Keratinocyte (primary cell): ENCODE results near the gene KRTAP3-2. TPM values are rescaled to one million over a fixed set of nuclear protein-coding genes. Genes with fewer than 3 reads are reported as not detected.

ENCODE experiments used
- DNase-seq: peaks from one replicate; pipeline ENCODE4 v3.0.0-alpha.2; 2011; ENCODE audit warnings: low read depth, missing footprints, low spot score
- FAIRE-seq: peaks from 2 replicates; lab custom pipeline; 2011; peaks lifted over from hg19 to GRCh38; lab: Jason Lieb, UNC
- H2AFZ ChIP-seq: 2 replicates; pipeline ENCODE4 v1.6.0; 2012; ENCODE audit warnings: low read length, control low read depth, inconsistent platforms; ENCODE audit not compliant: control insufficient read depth
- H3K27ac ChIP-seq: 2 replicates; pipeline ENCODE4 v1.5.1; 2011; ENCODE audit warnings: low read length; ENCODE audit not compliant: control insufficient read depth, insufficient read depth
- H3K27me3 ChIP-seq: 3 replicates; pipeline ENCODE4 v1.6.0; 2011; ENCODE audit warnings: low read length; ENCODE audit not compliant: control insufficient read depth, insufficient read depth; ENCODE audit errors: extremely low read depth
- H3K36me3 ChIP-seq, 2 experiments: 2 replicates in 1 of 2; 3 replicates in 1 of 2; pipeline ENCODE4 v1.5.1; 2011; ENCODE audit warnings: low read length in 2 of 2, mild to moderate bottlenecking in 1 of 2; ENCODE audit not compliant: control insufficient read depth in 2 of 2, insufficient read depth in 2 of 2; ENCODE audit errors: extremely low read depth in 1 of 2
- H3K4me1 ChIP-seq: 3 replicates; pipeline ENCODE4 v1.5.1; 2011; ENCODE audit warnings: low read length; ENCODE audit not compliant: control insufficient read depth, insufficient read depth; ENCODE audit errors: extremely low read depth
- H3K4me2 ChIP-seq: 3 replicates; pipeline ENCODE4 v1.6.0; 2011; ENCODE audit warnings: low read depth, low read length; ENCODE audit not compliant: control insufficient read depth, insufficient read depth; ENCODE audit errors: extremely low read depth
- H3K4me3 ChIP-seq, 3 experiments: fragments of 200-600 bp in 1 of 3; sonication (generic) in 1 of 3; 2 replicates in 2 of 3; 3 replicates in 1 of 3; pipeline ENCODE4 v1.5.1; 2011 to 2016; ENCODE audit warnings: low read length in 3 of 3, mild to moderate bottlenecking in 3 of 3, control low read depth in 2 of 3, inconsistent platforms in 1 of 3, low read depth in 1 of 3, mixed read lengths in 1 of 3, mixed run types in 1 of 3, moderate library complexity in 1 of 3; ENCODE audit not compliant: control insufficient read depth in 2 of 3, insufficient read depth in 2 of 3; ENCODE audit errors: extremely low read depth in 1 of 3
- H3K79me2 ChIP-seq: 2 replicates; pipeline ENCODE4 v1.6.0; 2012; ENCODE audit warnings: low read length; ENCODE audit not compliant: control insufficient read depth, insufficient read depth
- H3K9ac ChIP-seq: 3 replicates; pipeline ENCODE4 v1.6.0; 2011; ENCODE audit warnings: low read length; ENCODE audit not compliant: control insufficient read depth, insufficient read depth; ENCODE audit errors: extremely low read depth
- H3K9me1 ChIP-seq: 3 replicates; pipeline ENCODE4 v1.6.0; 2011; ENCODE audit warnings: low read length; ENCODE audit not compliant: control insufficient read depth, insufficient read depth; ENCODE audit errors: extremely low read depth
- H3K9me3 ChIP-seq: 2 replicates; pipeline ENCODE4 v1.5.1; 2012; ENCODE audit warnings: low read depth, low read length; ENCODE audit not compliant: control insufficient read depth
- H4K20me1 ChIP-seq: 3 replicates; pipeline ENCODE4 v1.6.0; 2011; ENCODE audit warnings: low read length; ENCODE audit not compliant: control insufficient read depth, insufficient read depth; ENCODE audit errors: extremely low read depth
- EZH2 ChIP-seq: IDR thresholded peaks from one replicate; pipeline ENCODE4 v1.6.1; 2012; ENCODE audit warnings: inconsistent platforms, mild to moderate bottlenecking, low read length, moderate library complexity
- dilution Hi-C: fragments of 300-500 bp; cut with MboI; formaldehyde crosslinking; loops from one replicate; pipeline ENCODE4 v1.7.0; 2020; ENCODE audit warnings: low sequenced_read_pairs; ENCODE audit not compliant: extremely low pct_ligation_motif_present
- polyA plus RNA-seq, 5 experiments: library from polyadenylated mRNA; depleted of rRNA in 3 of 5; stranded (reverse) in 3 of 5; stranded (forward) in 1 of 5; unstranded in 1 of 5; fragments of >200 nt; gene quantifications; 1 replicate in 1 of 5; 2 replicates in 3 of 5; 3 replicates in 1 of 5; pipeline versions ENCODE4 v1.2.1 to v1.2.3, GENCODE V29; 2011 to 2012; ENCODE audit warnings: missing spikeins in 2 of 5, low read depth in 1 of 5, low replicate concordance in 1 of 5
- TF ChIP-seq, protein P1 (sequence below), 3 experiments: IDR thresholded peaks in 1 of 3; conservative IDR thresholded peaks in 1 of 3; optimal IDR thresholded peaks in 1 of 3; 2 replicates in 2 of 3; 3 replicates in 1 of 3; pipeline versions ENCODE3 to v1.5.1; 2011; ENCODE audit warnings: low read length in 3 of 3, mild to moderate bottlenecking in 3 of 3, moderate library complexity in 2 of 3, control low read depth in 1 of 3, inconsistent platforms in 1 of 3; ENCODE audit not compliant: insufficient read depth in 2 of 3; ENCODE audit errors: extremely low read depth in 1 of 3

KRTAP3-2 gene
- polyA plus RNA-seq, 1 donor (not counting 4 experiments of a cell fraction or from before 2014, with no cell fraction given), result not detected

- dilution Hi-C loops, result no loop called here
- TF ChIP-seq, protein P1, sequence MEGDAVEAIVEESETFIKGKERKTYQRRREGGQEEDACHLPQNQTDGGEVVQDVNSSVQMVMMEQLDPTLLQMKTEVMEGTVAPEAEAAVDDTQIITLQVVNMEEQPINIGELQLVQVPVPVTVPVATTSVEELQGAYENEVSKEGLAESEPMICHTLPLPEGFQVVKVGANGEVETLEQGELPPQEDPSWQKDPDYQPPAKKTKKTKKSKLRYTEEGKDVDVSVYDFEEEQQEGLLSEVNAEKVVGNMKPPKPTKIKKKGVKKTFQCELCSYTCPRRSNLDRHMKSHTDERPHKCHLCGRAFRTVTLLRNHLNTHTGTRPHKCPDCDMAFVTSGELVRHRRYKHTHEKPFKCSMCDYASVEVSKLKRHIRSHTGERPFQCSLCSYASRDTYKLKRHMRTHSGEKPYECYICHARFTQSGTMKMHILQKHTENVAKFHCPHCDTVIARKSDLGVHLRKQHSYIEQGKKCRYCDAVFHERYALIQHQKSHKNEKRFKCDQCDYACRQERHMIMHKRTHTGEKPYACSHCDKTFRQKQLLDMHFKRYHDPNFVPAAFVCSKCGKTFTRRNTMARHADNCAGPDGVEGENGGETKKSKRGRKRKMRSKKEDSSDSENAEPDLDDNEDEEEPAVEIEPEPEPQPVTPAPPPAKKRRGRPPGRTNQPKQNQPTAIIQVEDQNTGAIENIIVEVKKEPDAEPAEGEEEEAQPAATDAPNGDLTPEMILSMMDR (optimal IDR thresholded peaks at IDR 0.05 in 1 of 3, IDR thresholded peaks at IDR 0.05 in 1 of 3, conservative IDR thresholded peaks at IDR 0.05 in 1 of 3; ENCODE audit: extremely low read depth in 1 of 3, insufficient read depth in 2 of 3, low read length in 3 of 3), result no peak
- TF ChIP-seq EZH2, result no peak
- H3K9me3 ChIP-seq, result no peaks in the 10 kb centered on the region
- peak overlapping the region; percentile 6 for H3K27ac ChIP-seq
- no peak overlapping the region for H2AFZ ChIP-seq
- no peaks in the 10 kb centered on the region for H4K20me1 ChIP-seq
- no peak overlapping the region for H3K4me3 ChIP-seq
- DNase-seq (no peak), FAIRE-seq (peak; percentile 93)
- no peaks in the 10 kb centered on the region for H3K36me3 ChIP-seq
- no peak overlapping the region for H3K4me2 ChIP-seq
- H3K9me1 ChIP-seq, result no peaks in the 10 kb centered on the region
- H3K27me3 ChIP-seq, result no peaks in the 10 kb centered on the region
- no peaks in the 10 kb centered on the region for H3K79me2 ChIP-seq
- peaks cover 9% of the 10 kb centered on the region for H3K4me1 ChIP-seq
- H3K9ac ChIP-seq, result no peak overlapping the region
Measured at GRCh38 chr17:41002814-41003213, 3.1 kb upstream of the KRTAP3-2 start.

- Histone ChIP-seq H2AFZ (no peak overlapping the region), H3K9me1 (no peaks in the 10 kb centered on the region), H3K27me3 (no peaks in the 10 kb centered on the region), H3K9me3 (no peaks in the 10 kb centered on the region), H3K4me3 (no peak overlapping the region), H4K20me1 (no peaks in the 10 kb centered on the region), H3K4me2 (no peak overlapping the region), H3K27ac (no peak overlapping the region), H3K9ac (no peak overlapping the region), H3K79me2 (no peaks in the 10 kb centered on the region), H3K36me3 (no peaks in the 10 kb centered on the region), H3K4me1 (peaks cover 9% of the 10 kb centered on the region)
- TF ChIP-seq EZH2, result no peak
- FAIRE-seq (no peak), DNase-seq (no peak)
- dilution Hi-C loops, result no loop called here
Measured at GRCh38 chr17:41001795-41002194, 2.1 kb upstream of the KRTAP3-2 start.

GRCh38 chr17:40997361-40997760, 2.3 kb downstream of the KRTAP3-2 start:
- TF ChIP-seq, protein P1 (optimal IDR thresholded peaks at IDR 0.05 in 1 of 3, IDR thresholded peaks at IDR 0.05 in 1 of 3, conservative IDR thresholded peaks at IDR 0.05 in 1 of 3; ENCODE audit: extremely low read depth in 1 of 3, insufficient read depth in 2 of 3, low read length in 3 of 3), result no peak
- no peak for TF ChIP-seq EZH2
- H3K9me3 ChIP-seq, result no peaks in the 10 kb centered on the region
- DNase-seq, result no peak
- H3K9me1 ChIP-seq, result no peaks in the 10 kb centered on the region
- no peak overlapping the region for H3K4me2 ChIP-seq
- no peaks in the 10 kb centered on the region for H3K79me2 ChIP-seq
- H3K36me3 ChIP-seq, result no peaks in the 10 kb centered on the region
- dilution Hi-C loops, result no loop called here
- H2AFZ ChIP-seq, result no peak overlapping the region
- H3K27me3 ChIP-seq, result no peaks in the 10 kb centered on the region
- no peak overlapping the region for H3K27ac ChIP-seq
- no peak overlapping the region for H3K4me3 ChIP-seq
- H4K20me1 ChIP-seq, result no peaks in the 10 kb centered on the region
- no peak overlapping the region for H3K9ac ChIP-seq
- H3K4me1 ChIP-seq, result peaks cover under 1% of the 10 kb centered on the region
- no peak for FAIRE-seq
